Kidney (tissue), 14 donors: ENCODE results near the gene PPIL1. TPM values are rescaled to one million over a fixed set of nuclear protein-coding genes. Genes with fewer than 3 reads are reported as not detected.

Source experiments
- DNase-seq, 5 donors: peaks; one replicate each; pipeline ENCODE4 v3.0.0-alpha.2; 2013 to 2020
- FAIRE-seq: peaks from 2 replicates; lab custom pipeline; 2012; peaks lifted over from hg19 to GRCh38; lab: Jason Lieb, UNC
- H3K27ac ChIP-seq, 2 donors: one replicate each; pipeline ENCODE4 v1.7.0; 2013; ENCODE audit warnings: low read depth in 2 of 2, low read length in 2 of 2, inconsistent platforms in 1 of 2
- H3K27me3 ChIP-seq: one replicate; pipeline ENCODE4 v1.7.1; 2013; ENCODE audit warnings: low read length, inconsistent platforms; ENCODE audit not compliant: control insufficient read depth, insufficient read depth
- H3K36me3 ChIP-seq, 3 donors: one replicate each; pipeline versions ENCODE4 v1.7.0 to v1.7.1; 2013; ENCODE audit warnings: low read length in 3 of 3, control low read depth in 1 of 3, inconsistent platforms in 1 of 3; ENCODE audit not compliant: insufficient read depth in 3 of 3, control insufficient read depth in 2 of 3
- H3K4me1 ChIP-seq, 3 donors: one replicate each; pipeline versions ENCODE4 v1.7.0 to v1.7.1; 2013; ENCODE audit warnings: low read length in 3 of 3, inconsistent platforms in 1 of 3, low read depth in 1 of 3; ENCODE audit not compliant: control insufficient read depth in 2 of 3, insufficient read depth in 2 of 3
- H3K4me3 ChIP-seq, 3 donors: one replicate each; pipeline versions ENCODE4 v1.7.0 to v1.8.1; 2013; ENCODE audit warnings: low read length in 3 of 3, control low read depth in 1 of 3, inconsistent platforms in 1 of 3
- H3K9ac ChIP-seq, 3 donors: one replicate each; pipeline versions ENCODE4 v1.7.0 to v1.7.1; 2013; ENCODE audit warnings: low read length in 3 of 3, control low read depth in 1 of 3, inconsistent platforms in 1 of 3
- H3K9me3 ChIP-seq, 3 donors: one replicate each; pipeline versions ENCODE4 v1.7.0 to v1.7.1; 2013; ENCODE audit warnings: low read length in 3 of 3, control low read depth in 1 of 3, inconsistent platforms in 1 of 3; ENCODE audit not compliant: control insufficient read depth in 2 of 3, insufficient read depth in 1 of 3
- intact Hi-C: fragments of 100-400 bp; cut with DNase I; formaldehyde crosslinking; loops from one replicate; pipeline ENCODE4 v1.11.1; 2022
- polyA plus RNA-seq: library from polyadenylated mRNA; stranded (reverse); fragments of 350-450 nt; fragmentation: Illumina TruSeq; extraction: RNeasy Lipid Tissue Mini Kit (QIAGEN cat#74804); gene quantifications from one replicate; pipeline ENCODE4 v1.2.3, GENCODE V29; 2014; ENCODE audit warnings: low read depth, low replicate concordance; ENCODE audit not compliant: insufficient read depth
- total RNA-seq: library from RNA; stranded (reverse); fragmentation: NEBNext Ultra II Directional; extraction: Animal tissue kit (Norgen Biotek cat#: 25700); gene quantifications from one replicate; pipeline ENCODE4 v1.2.1, GENCODE V29; 2021
- TF ChIP-seq, protein P1 (sequence below): IDR thresholded peaks from 3 replicates; pipeline ENCODE4 v1.5.1; 2012; ENCODE audit warnings: mild to moderate bottlenecking, moderate library complexity, borderline replicate concordance; ENCODE audit not compliant: insufficient read depth; ENCODE audit errors: extremely low read depth
- donor health status: control.
- donor health status: control.
- donor health status: control.
- donor health status: control.
- donor health status: control.
- donor health status: DM: yes; HTN: yes; CAD: no.
- donor health status: Normal renal cell carcinoma (clear cell type).

The PPIL1 gene
- total and polyA plus RNA-seq, 2 donors from 2014 or later = 21.3 to 40.1 TPM

GRCh38 chr6:36844232-36845170, 30.1 kb downstream of the PPIL1 start:
- Histone ChIP-seq H3K9ac (no peak overlapping the region), H3K27me3 (no peaks in the 10 kb centered on the region), H3K36me3 (no peaks in the 10 kb centered on the region), H3K9me3 (no peaks in the 10 kb centered on the region), H3K4me1 (peaks cover 0 to 20% (median 5%) of the 10 kb centered on the region in 3 donors), H3K27ac (no peak overlapping the region), H3K4me3 (no peak overlapping the region)
- FAIRE-seq (no peak), DNase-seq (no peak)
- intact Hi-C loops = no loop called here
- TF ChIP-seq, protein P1, sequence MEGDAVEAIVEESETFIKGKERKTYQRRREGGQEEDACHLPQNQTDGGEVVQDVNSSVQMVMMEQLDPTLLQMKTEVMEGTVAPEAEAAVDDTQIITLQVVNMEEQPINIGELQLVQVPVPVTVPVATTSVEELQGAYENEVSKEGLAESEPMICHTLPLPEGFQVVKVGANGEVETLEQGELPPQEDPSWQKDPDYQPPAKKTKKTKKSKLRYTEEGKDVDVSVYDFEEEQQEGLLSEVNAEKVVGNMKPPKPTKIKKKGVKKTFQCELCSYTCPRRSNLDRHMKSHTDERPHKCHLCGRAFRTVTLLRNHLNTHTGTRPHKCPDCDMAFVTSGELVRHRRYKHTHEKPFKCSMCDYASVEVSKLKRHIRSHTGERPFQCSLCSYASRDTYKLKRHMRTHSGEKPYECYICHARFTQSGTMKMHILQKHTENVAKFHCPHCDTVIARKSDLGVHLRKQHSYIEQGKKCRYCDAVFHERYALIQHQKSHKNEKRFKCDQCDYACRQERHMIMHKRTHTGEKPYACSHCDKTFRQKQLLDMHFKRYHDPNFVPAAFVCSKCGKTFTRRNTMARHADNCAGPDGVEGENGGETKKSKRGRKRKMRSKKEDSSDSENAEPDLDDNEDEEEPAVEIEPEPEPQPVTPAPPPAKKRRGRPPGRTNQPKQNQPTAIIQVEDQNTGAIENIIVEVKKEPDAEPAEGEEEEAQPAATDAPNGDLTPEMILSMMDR = no peak

- no peaks in the 10 kb centered on the region for H3K9me3 ChIP-seq
- TF ChIP-seq, protein P1 = no peak
- no peak overlapping the region for H3K4me3 ChIP-seq
- intact Hi-C loops = no loop called here
- H3K27me3 ChIP-seq = no peaks in the 10 kb centered on the region
- no peak overlapping the region for H3K27ac ChIP-seq
- no peak overlapping the region for H3K9ac ChIP-seq
- FAIRE-seq = no peak
- no peaks in the 10 kb centered on the region for H3K36me3 ChIP-seq
- H3K4me1 ChIP-seq = peaks cover 0 to 14% (median under 1%) of the 10 kb centered on the region in 3 donors
- no peak for DNase-seq
These were observed 31.4 kb downstream of the PPIL1 start for GRCh38 chr6:36843170-36843569.

- FAIRE-seq = no peak
These were observed 32.8 kb downstream of the PPIL1 start for GRCh38 chr6:36841756-36842155.

More at GRCh38 chr6:36841756-36842155, 32.8 kb downstream of the PPIL1 start:
- H3K36me3 ChIP-seq = no peaks in the 10 kb centered on the region
- TF ChIP-seq, protein P1 = no peak
- no peaks in the 10 kb centered on the region for H3K9me3 ChIP-seq
- intact Hi-C loops = no loop called here
- DNase-seq = no peak
- no peak overlapping the region for H3K27ac ChIP-seq
- H3K4me1 ChIP-seq = peaks cover 0 to 13% (median 0%) of the 10 kb centered on the region in 3 donors
- no peak overlapping the region for H3K4me3 ChIP-seq
- no peaks in the 10 kb centered on the region for H3K27me3 ChIP-seq
- H3K9ac ChIP-seq = no peak overlapping the region
